Measurements from ENCODE around the gene ANTXRL.
"Not testable (repeated sequence)": the region's sequence is repeated elsewhere in the genome, so short reads cannot be mapped to it uniquely, and the experiment has no call there.

The ANTXRL gene

DNA sequence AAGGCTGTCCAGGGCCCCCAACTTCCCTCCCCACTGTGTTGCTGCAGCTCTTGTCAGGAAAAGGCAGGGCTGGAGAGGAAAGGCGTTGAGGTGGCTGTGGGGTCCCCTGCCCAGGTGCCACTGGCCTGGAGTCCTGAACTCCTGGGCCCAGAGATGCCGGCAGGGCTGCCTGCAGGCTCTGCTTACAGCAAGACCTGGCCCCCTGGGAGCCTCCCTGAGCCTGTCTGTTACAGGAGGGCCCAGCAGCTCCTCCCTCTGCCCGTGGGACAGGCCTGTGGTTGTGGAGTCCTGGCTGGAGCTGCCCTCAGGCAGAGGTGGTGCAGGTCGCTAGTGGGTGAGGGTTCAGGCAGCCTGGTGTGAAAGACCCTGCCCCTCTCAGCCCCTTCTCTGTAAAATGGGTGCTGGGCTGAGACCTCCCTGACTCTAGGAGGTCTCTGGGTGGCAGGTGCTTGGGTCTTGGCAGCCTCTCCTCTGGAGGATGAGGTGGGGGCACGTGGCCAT, 9.9 kb downstream of the ANTXRL start:
- no peak for DNase-seq

DNA sequence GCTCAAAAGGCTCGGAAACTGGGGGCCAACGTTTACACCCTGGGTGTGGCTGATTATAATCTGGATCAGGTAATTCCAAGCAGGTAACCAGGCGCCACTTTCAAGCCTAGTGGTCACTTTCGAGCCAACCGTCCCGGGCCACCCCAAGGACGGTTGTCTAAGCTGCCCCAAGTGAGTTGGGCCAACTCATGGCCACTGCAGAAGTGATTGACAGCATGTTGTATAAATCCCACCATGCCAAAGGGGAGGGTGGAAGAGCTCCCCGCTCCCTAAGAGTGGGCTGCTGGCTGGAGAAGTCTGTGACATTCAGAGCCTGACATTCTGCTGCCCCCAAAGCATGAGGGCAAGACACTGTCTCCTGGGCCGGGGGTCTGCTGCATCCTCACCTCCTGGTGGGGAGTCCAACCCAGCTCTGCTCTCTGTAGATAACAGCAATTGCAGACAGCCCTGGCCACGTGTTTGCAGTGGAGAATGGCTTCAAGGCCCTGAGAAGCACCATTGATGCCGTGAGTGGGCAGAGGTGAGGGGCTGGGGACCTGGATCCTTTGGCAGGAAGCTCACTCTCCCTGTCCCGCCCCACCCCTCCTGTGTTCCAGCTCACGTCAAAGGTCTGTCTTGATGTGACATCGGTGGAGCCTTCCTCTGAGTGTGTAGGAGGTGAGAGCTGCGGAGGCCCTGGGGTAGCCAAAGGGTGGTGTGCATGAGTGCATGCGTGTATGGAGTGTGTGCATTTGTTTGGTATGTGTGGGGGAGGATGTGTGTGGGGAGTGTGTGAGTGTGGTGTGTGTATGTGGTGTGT, 10.8 kb downstream of the ANTXRL start:
- no peak for DNase-seq

DNA sequence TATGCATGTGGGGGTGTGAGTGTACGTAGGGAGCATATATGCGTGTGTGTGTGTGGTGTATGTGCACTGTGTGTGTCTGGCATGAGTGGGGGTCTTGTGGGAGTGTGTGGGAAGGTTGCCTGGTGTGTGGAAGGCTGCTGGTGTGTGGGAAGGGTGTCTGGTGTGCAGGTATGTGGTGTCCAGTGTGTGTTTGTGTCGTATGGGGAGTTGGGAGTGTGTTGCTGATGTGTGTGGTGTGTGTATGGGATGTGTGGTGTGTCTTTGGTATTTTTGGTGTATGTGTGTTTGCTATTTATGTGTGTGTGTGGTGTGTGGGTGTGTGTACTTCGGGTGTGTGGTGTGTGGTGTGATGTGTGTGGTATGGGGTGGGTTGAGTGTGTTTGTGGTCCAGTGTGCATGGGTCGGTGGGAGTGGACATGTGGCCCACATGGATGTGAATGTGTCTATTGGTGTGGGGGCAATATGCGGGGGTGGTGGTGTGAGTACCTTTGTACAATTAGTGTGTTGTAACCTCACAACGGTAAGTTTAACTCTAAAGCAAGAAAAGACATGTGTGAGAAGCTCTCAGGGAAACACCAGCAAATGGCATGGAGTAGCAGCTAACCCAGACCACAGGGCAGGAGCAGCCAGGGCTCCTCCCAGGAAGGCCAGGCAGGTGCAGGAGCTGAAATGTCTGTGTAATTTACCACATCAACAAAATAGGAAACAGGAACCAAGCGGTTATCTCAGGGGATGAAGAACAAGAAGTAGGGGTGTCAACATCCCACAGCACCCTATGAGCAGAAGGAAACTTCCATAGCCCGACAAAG, 11.9 kb downstream of the ANTXRL start:
- DNase-seq, result no peak

DNA sequence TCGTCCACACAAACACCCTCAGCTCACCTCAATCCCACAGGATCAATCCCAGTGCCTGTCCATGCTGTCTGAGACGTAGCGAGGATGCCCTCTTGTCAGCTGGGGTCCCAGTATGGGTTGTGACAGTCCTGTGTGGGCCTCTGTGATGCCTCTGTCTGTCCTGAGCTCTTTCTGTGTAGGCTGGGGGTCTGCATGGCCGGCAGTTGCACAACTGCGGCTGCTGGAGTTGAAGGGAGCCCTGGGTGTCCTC, 12.4 kb downstream of the ANTXRL start:
- DNase-seq, result no peak

DNA sequence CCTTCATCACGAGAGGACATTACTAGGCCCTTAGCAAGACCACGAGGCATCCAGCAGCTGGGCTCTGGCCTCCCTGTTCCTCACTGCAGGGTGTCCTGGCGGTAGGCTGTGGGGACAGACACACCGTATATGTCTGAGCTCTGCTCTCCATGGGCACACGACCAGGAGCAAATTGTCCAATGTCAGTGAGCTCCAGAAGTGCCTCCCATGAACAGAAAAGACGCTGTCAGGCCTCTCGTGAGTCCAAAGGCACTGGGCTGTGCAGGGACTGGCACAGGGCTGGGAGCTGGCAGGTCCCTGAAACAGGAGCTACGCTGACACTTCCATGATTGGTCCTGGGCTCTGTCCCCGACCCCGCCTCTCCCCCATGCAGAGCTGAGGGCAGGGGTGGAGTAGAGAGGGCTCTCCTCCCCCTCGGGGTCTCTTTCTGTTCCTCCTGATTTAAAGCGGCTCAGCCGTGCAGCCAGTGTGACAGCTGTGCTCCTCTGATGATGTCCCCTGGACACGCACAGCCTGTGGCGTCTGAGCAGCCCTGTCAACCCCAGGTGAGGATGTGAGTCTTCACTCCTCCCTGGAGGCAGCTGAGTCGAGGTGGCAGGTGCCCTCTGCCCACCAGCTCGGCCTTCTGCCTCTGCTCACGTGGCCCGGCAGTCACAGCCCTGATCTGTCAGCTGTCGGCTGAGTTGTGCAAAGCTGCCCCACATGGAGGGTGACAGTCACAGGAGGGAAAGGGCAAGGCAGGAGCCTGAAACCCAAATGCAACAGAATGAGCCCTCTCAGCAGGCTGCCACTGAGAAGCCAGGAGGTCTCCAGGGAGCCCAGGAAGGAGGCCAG, 13.0 kb downstream of the ANTXRL start:
- DNase-seq, result no peak

DNA sequence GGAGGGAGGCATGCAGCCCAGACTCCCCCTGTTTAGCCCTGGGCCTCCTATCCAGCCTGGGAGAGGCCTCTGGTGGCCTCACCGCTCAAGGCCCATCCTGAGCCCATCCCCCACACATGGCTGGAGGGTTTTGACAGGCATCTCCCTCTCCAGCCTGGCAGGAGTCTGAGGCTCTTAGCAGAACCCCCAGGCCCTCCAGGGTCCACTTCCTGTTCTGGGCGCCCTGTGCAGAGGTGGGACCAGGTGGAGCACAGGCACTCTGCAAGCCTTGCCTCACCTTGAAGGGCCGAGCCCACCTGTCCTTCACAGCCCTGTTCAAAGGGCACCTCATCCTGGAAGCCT, 13.5 kb downstream of the ANTXRL start:
- not testable (repeated sequence) for DNase-seq

DNA sequence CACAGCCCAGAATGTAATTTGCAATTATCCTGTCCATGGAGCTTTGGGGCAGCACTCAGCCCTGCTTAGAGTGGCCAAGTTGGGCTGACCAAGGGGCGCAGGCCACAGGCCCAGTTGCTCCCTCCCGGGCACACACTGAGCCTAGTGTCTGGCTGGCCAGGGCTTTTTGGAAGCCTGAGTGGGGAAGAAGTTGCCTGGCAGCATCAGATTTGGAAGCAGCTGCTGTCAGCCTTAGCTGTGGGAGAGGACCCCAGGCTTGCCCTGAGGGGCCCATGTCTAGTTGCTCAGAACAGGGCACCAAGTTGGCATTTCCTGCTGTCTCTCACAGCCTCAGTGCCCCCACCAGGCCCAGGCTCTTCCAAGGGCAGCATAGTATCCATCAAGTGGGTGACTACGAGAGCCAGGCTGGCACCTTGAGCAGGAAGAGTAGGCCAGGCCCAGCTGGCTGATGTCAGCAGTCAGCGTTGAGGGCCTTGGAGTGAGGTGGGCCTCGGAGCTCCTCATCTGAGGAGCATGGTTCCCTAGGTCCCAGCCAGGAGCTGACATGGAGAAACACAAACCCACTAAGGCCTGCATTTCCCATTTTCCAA, 14.4 kb downstream of the ANTXRL start:
- DNase-seq, result no peak

DNA sequence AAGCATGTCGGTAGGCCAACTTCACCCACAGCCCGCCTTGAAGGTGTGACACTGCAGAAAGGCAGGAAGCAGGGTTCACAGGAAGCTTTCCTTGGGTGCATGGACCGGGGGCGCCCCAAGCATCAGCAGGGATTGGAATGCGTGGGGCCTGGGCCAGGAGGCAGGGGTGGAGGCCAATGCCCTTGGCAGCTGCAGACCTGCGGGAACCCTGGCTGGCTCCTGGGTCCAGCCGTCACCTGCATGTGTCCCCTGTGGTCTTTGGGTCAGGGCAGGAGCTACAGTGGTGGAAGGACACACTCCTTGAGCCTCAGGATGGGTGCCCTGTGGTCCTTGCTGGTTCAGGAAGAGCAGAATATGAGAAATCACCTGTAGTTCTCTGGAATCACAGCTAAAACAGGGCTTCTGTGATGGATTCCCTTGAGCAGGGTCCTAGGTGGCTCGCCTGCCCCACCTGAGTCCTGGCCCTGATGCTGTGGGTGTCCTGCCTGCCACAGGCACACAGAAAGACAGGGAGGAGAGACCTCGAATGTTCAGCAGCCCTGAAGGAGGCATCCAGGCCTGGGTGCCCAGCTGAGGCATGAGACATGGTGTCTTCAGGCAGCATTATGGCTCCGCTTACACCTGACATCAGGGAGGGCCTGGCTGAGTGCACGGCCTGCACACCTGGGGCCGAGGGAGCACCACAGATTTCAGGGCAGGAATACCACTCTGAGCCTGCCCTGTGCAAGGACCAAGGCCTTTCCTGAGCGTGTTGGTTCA, 15.1 kb downstream of the ANTXRL start:
- DNase-seq, result no peak

DNA sequence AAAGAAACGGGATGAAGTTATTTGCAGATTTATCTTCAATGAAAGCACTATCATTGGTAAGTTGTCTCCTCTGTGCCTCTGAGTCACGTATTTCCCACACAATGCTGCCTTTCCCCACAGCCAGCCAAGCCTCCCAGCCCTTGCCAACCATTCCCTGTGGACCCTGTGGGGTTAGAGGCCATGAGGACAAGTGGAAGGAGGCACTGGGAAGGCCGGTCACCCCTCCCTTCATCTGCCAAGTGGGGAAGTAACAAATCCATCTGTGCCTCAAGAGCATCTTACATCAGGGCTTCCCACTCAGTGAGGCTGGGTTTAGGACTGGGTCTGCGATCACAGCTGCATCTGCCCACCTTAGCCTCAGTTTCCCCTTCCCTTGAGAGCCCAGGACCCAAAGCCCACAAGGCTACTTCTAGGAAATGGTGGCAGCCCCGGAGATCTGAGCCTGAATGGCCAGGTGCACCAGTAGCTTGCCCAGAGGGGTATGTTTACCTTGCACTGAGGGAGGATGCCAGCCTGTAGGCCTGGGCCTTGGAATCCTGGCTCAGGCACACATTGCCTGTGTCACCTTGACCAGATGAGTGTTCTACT, 16.1 kb downstream of the ANTXRL start:
- not testable (repeated sequence) for DNase-seq

DNA sequence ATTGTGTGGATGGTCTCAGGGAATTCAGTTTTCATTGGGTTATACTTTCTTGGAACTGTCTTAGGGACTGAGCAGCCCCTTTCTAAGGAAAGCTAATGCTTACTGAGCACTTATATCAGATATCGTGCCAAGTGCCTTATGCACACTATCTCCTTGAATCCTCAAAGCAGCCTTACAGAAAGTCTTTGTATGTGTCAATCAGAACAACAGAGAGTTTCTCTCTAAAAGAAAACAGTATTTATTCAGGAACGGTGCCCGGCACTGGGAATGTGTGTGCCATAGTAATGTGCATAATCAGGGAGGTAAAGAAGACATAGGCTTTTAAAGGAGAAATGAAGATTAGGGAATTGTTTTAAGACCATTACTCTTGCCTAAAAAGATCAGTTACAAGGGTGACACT, 17.3 kb downstream of the ANTXRL start:
- no peak for DNase-seq

DNA sequence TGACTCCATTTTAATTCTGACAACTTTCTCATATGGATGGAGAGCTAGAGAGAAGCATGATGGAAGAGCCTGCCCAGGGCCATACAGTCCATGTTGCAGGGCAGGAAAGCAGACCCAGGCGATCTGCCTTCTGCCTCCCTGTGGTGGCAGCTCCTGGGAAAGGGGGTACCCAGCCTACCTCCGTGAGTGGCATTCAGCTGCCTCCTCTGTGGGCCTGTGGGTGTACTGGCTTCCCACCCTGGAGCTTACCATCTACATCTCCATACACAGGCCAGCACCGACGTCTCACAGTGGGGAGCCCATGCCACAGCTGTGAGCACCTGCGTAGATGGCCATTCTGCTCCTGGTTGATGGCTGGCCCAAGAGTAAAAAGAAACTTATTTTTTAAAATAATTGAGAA, 17.9 kb downstream of the ANTXRL start:
- not testable (repeated sequence) for DNase-seq

DNA sequence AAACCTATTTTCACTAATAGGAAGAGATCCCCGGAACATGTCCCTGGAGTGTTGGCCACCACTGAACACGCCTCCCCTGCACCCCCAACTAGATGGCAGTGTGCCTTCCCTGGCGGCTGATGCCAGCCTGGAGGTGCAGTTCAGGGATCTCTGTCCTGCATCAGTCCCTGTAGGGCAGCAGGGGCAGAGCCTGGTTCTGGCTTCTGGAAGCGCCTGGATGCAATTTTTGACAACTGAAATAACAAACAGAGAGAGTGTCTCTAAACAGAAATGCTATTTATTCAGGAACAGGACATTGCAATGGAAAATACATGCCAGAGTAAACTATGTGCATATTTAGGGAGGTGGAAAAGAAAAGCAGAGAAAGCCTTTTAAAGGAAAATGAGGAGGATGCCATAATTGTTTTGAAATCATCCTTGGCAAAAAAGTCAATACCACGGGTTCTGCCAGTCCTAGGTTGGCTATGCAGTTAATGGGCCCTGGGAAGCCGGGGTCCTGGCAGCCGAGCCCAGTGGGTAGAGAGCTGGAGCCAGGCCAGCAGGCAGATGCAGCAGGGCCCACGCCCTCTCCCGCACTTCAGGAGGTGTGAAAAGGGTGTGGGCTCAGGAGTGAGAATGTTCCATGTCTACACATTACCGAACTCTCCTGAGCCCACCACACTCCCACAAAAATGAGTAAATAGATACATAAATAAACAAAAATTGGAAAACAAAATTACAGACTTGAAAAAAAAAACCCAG, 18.5 kb downstream of the ANTXRL start:
- DNase-seq, result no peak

DNA sequence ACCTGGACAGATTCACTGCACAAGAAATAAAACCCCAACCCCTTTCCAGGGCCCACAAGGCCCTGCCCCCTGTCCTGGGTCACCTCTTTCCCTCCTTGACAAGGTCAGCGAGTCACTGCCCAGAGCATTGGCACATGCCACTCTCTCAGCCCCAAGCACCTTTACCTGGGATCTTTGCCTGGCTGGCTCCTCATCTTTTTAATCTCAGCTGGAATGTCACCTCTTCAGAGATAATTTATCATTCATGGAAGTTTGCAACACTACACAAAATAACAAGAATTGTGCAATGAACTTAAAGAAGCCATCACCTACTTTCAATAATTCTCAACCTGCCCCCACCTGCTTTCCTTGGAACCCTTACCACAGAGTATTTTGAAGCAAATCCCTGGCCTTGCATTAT, 19.2 kb downstream of the ANTXRL start:
- no peak for DNase-seq

DNA sequence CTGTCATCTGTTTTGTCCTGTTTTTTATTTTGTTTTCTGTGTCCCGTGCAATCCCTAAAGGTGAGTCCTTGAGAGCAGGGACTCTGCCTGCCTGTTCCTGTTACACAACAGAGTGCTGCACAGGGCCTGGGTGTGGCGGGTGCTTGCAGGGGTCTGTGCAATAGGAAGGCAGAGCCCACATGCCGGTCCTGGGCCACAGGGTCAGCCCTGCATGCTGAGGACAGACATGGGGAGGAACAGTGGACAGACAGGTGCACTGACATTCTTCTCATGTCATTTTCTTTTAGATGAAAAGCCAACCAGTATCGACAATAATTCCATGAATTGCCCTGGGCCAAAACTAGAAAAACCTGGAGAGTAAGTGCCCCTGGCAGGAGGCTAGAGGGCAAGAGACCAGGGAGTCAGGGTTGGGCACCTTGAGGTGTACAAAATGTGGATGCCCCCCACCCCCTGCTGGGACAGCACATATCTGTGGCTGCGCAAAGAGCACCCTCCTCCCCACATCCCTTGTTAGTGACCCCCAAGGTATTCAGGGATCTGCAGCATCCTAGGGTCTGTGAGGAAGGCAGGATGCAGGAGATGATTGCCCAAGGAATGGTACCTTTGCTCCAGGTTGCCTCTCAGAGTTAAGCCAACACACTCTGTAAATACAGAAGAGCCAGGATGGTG, 19.9 kb downstream of the ANTXRL start:
- DNase-seq, result no peak

DNA sequence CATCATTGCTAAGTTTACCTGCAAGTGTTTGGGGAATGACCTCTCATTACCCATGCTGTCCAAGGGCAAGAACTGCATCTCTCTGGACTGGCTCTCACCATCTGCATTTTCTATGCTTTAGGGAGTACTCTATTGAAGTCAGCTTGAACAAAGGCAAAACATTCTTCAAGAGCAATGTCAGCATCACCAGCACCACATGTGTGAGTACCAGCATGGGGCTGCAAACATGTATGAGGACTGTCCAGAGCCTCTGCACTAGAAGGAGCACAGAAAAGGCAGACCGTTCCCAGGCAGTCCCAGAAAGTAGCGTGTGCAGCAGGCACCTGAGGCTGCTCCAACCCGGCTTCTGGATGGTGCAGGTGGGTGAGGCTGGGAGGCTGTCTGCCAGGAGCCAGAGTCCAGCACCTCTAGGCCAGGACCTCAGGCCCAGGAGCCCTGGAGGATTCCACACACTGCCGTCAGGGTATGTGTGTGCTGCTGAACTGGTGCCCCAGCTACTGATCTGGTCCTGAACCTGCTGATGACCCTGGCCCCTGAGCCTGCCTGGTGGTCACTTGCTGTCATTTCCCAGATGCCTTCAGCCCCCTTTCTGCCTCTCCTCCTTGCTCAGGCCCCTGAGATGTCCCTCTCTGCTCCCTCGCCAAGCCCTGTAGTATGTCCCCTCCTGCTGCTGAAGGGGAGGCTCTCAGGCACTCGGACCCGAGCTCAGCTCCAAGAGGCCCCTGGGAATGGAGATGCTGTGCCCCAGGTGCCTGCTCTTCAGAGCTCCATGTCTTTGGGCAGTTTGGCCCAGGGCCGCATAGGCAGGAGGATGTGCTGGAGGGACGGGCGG, 20.7 kb downstream of the ANTXRL start:
- no peak for DNase-seq

DNA sequence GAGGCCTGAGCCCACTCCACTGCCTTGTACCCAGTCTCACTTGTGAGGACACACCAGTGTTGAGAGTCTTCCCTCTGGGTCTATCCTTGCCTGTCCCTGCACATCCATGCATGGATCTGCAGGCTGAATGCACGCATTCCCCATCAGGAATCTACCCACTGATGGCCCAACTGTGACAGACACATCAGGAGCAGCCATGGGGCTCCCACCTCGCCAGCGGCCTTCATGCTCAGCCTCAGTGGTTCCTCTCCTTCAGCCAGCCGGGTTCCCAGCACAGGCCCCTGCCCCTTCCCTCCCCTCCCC, 21.3 kb downstream of the ANTXRL start:
- no peak for DNase-seq

DNA sequence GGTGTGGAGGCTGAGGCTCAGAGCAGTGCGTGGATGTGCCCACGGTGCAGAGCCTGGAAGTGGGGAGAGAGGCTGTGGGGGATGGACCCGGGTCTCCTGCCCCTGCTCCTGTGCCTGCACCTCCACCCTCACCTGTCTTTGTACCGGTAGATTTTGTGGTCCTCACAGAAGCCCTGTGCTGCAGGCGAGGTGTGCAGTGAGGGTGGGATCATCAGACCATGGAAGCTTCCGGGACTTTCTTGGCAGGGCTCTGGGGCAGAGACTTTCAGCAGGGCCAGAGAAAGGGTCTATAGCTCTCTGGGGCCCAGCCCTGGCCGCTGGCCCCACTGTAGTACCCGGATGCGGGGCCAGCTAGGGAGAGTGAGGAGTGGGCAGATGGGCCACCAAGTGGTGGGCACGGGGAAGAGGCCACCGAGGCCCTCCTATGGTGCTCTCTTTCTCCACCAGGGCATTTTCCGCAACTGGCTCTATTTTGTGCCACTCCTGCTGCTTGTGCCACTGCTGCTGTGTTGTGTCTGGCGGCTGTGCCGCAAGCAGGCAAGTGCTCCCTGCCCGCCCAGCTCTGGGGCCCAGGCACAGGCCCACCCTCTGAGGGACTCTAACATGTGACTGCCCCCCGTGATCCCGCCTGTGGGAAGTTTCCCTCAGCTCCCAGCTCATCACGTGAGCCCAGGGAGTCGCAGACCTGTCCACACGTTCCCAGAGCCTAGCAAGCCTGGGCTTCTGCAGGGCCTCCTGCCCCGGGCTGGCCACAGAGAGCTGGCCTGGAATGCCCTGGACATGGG, 22.1 kb downstream of the ANTXRL start:
- no peak for DNase-seq

DNA sequence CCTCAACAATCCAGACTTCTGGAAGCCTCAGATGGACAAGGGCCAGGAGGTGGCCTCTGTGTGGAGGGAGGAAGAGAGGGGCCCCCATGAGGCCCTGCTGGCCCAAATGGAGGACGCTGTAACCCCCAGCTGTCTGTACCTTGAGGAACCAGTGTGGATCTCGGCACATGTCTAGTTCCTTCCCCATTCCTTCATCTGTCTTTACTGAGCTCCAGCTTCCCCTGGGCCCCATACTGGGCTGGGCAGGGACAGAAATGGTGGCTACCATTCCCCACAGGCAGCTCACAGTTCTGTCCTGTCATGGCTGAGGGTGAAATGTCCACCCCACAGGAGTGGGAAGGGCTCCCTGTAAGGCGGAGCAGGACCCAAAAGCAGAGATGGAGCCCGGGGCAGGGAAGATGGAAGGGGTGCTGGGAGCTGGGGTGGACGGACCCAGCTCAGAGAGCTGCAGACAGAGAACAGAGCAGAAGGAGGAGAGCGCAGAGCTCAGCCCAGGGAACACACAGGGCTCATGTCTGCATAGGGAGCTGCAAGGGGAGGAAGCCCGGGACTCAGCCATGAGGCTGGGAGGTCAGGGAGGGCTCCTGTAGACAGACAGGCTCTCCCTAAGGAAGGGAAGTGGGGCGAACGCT, 22.8 kb downstream of the ANTXRL start:
- DNase-seq, result no peak

DNA sequence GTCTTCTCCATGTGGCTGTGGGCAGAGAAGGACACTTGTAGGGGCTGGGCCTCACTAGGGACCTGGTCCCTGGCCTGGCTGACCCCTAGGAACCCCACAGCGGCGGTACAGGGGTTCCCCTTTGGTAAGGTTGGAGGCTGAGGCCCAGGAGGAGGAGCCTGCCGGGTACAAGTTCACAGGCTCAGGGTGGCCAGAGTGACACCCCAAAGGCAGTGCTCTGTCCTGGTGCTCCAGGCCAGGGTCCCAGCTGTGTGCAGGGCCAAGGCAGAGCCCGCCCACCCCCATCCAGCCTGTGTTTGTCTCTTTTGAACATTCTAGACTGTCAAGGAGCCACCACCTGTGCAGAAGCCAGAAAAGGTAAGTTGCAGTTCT, 23.3 kb downstream of the ANTXRL start:
- no peak for DNase-seq
